NCI-H446 treated with DMSO at 0.1 percent for 48 hours (cell line): ENCODE measurements around the gene ECT2.
"Not testable (repeated sequence)": the region's sequence is repeated elsewhere in the genome, so short reads cannot be mapped to it uniquely, and the experiment has no call there.

ENCODE experiments used
- DNase-seq: peaks from one replicate; lab custom pipeline; 2025; lab: John Stamatoyannopoulos, UW

The ECT2 gene

DNA sequence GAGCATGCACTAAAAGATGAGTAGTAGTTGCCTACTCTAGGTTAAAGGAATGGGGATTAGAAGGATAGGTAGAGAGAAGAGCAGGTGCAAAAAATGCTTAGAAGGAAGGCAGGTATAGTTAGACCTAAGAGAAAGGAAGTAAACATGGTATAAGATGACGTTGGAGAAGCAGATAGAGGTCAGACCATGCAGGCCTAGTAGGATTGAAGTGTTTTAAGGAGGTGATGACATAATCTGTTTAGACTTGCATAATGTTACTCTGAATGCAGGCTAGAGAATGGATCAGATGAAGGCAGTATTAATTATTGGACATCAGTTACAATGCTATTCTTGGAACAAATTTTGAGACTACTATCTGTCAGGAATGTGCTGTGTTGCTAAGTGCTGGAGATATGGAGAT is 11.1 kb upstream of the ECT2 start:
- no peak for DNase-seq

DNA sequence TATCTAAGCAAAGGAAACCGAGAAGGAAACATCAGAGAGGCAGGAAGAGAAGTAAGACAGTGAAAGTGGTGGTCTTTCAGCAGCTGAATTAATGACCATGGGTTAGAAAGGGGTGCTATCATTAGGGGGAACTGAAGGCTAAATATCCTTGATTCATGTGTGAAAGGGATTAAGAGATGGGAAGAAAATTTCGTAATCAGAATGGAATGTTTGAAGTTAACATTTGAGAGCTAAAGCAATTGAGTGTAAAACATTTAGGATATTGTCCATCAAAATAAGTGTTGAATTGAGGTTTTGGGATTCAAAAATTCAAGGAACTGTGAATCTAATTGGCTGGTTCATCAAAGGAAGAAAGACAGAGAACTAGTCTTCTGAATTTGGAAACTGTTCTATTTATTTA is 4.1 kb upstream of the ECT2 start:
- DNase-seq = no peak

DNA sequence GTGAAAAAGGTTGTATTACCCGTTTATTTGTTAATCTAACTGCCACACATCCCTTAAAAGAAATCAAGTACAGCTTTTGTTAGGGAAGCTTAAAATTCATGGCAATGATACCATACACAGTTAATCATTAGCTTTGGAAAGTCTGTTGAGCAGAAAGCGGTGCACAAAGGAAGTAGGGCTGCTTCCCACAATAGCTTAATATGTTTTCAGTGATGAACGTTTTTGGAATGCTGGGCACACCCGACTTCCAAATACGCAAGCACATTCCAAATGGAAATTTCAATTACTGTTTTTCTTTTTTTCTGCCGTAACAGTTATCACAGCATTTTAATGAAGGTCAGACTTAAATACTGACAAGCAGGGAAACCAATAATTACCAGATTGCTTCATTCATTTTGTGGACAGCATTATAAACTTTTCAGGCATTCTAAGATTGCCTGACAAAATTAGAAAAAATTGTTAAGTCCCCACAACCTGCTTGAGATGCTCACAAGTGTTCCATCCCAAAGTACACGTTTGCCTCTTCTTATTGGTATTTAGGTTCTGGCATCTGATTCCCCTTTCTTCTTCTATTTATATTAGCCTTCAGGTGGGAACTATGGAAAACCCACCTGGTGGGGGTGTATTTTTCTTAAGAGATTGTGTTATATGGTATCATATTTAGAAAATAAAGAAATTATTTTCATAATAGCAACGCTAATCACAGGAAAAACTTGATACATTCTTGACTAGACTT is 1.1 kb upstream of the ECT2 start:
- DNase-seq = no peak

DNA sequence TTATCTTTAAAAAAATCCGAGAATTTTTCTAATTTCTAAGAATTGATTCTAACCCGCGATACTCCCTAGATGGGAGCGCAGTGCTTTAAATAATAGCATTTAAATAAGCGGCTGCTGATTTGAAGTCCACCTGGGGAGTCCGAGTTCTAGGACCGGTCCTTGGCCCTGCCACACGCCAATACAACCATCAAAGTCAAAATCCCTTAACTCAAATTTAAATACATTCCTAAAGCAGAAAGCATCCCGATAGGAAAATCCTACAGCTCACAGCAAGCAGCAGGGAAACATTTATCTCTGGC is 508 bp upstream of the ECT2 start:
- DNase-seq = no peak

DNA sequence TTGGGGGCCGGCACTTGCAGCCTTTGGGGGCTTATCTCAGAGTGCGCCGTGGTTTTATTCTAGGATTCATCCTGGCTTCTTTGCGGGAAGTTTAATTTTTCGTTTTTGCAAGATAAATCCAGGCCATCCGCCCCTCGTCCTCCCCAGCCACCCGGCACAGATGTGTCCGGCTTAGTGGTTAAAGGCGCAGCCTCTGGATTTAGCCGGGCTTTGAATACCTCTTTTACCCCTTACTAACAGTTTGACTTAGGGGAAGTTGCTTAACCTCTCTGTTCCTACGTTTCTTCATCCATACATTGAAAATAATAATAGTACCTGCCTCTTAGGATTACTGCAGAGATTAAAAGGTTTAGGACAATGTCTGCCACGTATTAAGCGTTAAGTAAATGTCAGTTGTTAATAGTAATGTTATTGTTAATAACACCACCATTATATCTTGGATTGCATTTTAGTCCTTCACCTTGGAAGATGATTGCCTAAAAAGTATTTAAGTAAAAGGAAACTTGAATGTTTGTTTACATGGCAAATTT is 714 bp downstream of the ECT2 start:
- no peak for DNase-seq

DNA sequence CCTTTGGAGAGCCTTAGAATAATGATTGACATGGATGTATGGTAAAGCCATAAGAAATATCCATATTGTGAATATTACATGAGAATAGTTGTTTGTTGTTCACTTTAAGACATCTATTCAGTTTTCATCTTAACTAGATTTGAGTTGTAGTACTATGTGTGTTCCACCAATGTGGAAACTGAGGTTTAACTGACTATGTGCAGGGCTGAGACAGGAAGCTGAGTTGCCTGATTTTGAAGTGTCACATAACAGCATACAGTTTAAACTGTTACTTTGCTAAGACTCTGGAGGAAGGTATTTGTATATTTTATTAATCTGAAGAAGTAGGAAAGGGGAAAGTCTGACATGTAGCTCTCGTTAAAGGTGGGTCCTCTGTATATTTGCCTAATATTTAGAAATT is 2.1 kb downstream of the ECT2 start:
- DNase-seq = no peak

DNA sequence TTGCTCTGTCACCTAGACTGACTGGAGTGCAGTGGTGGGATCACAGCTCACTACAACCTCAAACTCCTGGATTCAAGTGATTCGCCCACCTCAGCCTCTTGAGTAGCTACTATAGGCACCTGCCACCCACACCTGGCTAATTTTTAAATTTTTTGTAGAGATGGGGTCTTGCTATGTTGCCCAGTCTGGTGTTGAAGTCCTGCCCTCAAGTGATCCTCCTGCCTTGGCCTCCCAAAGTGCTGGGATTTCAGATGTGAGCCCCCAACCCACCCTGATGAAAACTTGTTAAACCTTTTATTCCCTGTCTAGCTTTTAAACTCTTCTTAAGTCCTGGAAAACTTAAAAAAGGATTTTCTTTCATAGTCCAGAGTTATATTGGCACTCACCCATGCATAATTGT is 2.6 kb downstream of the ECT2 start:
- DNase-seq = no peak

DNA sequence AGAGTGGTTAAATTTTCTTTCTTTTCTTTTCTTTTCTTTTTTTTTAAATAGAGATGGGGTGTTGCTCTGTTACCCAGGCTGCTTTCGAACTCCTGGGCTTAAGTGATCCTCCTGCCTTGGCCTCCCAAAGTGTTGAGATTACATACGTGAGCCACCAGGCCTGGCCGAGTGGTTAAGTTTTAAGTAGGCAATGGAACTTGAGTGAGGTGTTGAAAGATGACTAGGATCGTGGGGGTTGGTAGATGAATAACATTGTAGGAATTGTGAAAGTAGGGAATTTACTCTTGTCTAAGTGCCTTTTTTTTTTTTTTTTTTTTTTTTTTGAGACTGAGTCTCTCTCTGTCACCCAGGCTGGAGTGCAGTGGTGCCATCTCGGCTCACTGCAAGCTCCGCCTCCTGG is 9.9 kb downstream of the ECT2 start:
- not testable (repeated sequence) for DNase-seq

DNA sequence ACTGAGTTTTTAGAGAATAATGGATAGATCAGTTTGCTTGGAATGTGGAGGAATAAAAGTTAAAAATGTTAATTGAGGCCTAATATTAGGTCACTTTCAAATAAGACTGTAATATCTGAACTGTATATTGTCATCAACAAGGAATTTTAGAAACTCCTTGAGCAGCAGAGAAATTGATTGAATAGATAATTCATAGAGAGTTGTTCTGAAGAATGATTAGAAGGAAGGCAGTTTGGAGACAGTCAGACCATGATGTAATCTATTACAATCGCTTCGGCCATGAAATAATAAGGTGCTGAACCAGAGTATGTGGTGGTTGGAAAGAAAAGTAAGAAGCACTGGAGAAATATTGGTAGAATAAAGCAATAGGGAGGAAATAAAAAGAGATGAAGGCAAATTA is 15.7 kb downstream of the ECT2 start:
- no peak for DNase-seq

DNA sequence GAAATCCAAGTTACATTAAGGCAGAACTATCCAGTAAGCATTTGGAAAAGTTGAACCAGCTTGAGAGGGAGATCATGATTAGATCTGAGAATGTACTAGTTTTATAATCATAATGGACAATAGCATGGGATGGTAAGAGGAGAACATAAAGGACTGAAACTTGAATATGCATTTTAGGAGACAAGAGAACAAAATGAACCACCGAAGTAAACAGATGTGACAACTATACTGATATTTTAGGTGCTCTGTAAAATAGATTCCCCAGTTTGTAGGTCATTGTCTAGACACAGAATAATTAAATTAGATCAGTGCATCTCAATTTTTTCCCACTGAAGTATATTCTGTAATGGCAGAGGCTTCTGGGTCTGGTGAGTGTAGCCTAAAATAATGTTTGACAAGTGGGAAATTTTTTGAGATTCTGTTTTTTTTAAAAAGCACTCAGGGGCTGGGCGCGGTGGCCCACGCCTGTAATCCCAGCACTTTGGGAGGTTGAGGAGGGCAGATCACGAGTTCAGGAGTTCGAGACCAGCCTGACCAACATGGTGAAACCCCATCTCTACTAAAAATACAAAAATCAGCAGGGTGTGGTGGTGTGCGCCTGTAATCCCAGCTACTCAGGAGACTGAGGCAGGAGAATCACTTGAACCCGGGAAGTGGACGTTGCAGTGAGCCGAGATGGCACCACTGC is 16.3 kb downstream of the ECT2 start:
- DNase-seq = no peak

DNA sequence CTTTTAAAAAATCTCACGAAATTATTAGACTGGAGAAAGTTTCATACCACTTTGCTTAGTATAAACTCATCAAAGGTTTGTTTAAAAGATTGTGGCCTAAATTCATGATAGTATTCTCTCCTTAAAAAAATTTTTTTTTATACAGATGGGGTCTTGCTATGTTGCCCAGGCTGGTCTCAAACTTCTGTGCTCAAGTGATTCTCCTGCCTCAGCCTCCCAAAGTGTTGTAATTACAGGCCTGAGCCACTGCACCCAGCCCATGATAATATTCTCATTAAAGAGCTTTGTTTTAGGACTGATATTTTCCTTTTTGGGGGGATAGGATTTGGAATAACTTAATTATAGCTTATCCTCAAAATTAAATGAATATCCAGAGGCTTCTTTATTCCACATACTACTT is 19.9 kb downstream of the ECT2 start:
- no peak for DNase-seq

DNA sequence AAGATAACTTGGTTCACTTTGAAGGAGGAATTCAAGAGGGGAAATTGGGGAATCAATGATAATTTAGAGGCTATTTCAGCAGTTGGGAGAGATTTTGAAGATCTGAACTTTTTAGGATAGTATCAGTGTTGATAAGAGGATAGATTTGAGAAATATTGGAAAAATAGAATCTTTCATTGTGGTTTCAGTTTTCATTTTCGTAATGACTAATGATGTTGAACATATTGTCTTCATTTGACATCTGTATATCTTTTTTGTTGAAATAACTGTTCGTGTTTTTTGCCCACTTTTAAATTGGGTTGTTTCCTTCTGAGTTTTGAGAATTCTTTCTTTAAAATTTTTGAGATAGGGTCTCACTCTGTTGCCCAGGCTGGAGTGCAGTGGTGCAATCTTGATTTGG is 21.1 kb downstream of the ECT2 start:
- DNase-seq = no peak

DNA sequence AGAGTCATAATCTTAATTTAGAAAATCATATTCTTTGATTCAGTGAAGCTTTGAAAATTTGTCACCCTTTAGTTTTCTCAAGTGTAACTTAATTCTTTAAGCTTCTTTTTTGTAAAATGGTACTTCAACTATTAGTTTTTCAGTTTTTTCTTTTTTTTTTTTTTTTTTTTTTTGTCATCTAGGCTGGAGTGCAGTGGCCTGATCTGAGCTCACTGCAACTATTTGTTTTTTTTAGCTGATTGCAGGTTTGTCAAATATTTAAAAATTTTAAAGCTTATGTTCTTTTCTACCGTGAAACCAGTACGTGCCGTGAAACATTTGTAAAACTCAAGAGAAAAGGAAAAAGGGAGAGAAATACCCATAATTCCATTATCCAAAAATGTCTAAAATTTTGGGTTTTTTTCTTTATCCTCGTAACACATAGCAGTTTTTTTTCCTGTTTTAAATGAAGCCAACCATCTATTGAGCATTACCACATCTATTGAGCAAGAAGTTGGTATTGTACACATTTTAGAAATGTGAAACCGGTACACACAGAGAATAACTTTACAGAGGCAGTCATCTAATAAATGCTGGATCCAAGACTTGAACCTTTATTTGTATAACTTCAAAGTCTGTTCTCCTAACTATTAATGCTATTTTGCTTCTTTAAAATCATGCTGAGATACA is 25.7 kb downstream of the ECT2 start:
- DNase-seq = no peak

DNA sequence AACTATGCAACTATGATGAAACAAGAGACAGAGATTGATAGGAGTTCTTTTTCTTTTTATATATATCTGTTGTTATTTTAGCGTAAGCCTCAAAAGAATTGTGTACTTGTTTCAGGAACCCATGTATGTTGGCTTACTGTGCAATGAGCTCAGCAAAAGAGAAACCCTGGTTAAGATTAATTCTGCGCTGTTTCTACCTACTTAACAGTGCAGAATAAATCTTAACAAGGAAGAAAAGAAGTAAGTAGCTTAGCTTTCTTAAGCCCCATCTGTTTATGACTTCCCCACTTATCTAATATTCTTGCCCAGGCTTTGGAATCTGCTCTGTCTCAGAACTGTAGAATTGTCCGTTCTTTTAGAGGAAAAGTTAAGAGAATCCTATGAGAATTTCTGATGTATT is 27.4 kb downstream of the ECT2 start:
- no peak for DNase-seq

DNA sequence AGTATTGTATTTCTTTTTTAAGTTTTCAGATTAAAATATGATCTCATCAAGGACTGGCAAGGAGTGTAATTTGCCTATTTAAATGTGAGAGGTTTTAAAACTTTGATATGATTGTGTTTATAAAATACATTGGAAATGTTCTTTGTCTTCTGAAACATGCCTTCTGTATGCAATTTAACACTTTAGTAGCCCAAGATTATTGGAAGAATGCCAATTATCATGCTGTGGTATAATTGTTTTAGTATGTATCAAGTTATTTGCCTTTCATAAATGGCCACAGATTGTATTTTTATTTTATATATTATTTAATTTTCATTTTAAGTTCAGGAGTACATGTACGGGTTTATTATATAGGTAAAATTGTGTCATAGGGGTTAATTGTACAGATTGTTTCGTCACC is 31.7 kb downstream of the ECT2 start:
- DNase-seq = no peak

DNA sequence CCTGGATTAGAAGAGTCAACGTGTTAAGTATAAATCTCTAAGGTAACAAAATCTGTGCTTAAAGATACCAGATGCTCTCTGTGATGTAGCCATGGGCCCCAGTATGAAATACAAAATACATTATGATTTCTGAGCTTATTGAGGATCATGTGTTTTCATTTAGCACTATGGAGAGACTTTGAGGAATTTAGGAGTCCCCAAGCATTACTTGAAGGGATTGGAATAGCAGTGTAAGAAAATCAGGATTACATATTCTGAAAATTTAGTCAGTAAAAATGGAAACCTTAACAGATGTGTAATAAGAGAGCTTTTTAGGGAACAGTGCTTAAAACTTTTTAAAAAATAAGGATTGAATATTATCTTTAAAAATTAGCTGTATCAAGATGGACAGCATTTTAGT is 35.5 kb downstream of the ECT2 start:
- no peak for DNase-seq

DNA sequence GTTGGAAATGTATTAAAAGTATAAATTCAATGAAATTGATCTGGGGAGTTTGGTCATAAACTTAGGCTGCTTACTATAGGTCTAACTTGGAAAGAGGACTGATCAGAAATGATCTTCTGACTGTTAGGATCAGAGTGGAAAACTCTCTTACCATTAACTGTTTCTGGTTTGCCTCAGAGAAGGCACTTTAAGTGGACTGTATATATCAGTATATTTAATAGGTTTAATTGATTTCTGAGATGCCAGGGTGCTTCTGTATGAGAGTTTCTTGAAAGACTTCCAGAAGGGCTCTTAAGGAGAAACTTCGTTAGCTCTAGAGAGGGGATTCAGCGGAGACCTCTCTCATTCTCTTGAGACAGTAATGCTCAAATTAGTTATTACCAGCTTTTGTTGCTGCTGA is 36.5 kb downstream of the ECT2 start:
- no peak for DNase-seq

DNA sequence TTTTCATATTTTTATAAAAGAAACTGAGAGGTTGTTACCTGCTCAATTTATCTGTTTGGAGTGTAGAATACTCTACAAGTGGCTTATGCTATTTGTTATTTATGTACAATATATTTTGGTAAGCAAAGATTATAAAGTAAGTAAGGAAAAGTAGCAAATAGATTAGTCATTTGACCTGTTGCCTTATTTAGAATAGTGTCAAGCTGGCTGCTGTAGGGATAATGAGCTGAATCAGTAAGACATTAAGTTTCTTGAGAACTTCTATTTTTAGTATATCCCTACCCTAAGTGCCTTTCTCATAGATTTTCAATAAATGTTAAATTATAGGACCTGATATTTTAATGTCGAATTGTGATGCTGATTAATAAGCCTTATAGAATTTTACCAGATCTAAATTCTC is 37.2 kb downstream of the ECT2 start:
- DNase-seq = no peak

DNA sequence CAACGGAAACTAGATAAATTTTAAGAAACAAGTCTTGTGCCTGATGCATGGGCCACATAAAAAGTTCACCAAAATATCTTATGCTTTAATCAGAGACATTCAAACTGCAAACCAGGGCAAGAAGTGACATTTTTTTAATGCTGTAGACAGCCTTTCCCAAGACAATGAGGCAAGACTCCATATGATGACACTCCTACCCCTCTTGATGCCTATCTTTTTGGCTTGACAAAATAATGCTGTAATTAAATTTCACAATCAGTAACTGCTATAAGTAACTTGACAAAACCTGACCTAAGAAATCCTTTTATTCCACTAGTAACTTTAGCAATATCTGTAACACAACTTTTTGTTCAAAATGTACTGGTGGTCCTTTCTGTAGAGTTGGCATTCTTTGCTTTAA is 48.7 kb downstream of the ECT2 start:
- no peak for DNase-seq

DNA sequence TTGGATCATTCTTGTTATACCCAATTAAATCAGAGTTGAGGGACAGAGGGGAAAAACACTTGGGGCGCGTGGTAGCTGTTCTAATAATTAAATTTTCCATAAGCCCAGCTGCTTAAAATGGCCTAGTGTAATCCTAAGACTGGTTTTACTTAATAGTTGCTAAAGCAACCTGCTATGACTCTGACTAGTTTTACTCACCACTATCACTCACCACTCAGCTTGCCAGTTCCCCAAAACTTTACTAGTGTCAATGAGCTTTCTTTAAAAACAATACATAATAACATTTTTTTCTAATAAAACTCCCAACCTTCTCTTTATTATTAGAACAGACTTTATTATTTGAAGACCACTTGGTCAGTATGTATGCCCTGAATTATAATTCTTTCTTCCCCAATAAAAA is 49.6 kb downstream of the ECT2 start:
- no peak for DNase-seq

DNA sequence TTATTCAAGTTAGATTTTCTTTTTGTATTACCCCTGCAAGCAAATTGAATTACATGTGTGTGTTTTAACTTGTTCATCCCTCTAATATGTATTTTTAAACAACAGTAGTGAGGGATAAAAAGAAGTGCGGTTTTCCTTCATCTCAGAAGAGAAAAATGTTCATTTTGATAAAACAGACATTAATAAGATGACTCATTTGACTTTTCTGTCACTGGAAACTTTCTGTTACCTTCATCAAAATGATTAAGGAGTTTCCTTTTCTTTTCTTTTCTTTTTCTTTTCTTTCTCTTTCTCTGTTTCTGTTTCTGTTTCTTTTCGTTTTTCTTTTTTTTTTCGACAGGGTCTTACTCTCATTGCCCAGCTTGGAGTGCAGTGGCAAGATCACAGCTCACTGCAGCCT is 53.0 kb downstream of the ECT2 start:
- DNase-seq = no peak

DNA sequence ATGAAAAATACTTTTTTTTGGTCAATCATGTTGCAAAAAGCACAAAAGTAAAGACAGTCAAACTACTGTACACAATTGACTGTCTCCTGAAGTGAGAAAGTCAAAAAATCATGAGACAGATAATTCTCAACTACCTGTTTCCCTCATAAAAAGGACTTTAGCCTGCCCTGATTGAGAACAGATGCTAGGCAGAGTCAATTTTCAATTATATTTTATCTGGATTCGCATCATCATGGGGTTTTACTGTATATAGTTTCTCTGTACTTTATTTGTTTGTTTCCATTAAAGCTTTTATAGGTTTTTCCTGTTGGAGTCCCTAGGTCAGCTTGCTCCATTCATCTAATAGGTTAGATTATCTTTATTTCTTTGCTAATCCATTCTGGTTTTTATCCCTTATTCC is 53.8 kb downstream of the ECT2 start:
- DNase-seq = no peak

DNA sequence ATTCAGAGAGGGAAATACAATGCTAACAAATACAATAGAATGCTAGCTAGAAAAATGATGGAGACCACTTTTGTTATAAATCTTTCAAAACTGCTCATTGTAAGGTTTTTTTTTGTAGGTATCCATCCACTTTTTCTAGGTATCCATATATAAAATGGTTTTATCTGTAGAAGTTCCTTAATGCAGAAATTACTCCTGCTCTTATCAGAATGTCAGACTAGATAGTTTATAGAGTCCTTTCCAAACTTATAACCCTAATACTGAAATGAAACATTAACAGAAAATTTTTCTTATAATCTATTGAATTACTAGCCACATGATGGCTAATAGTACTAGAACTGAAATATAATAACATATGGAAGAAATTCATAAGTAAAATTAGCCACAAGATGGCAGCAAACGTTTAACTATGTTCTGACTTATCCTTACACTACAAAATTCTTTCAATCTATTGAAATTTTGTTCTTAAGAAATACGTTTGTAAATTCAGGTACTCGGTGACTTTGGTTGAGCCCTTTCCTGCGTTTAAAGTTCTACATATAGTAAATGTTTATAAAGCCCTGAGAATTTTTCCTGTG is 58.5 kb downstream of the ECT2 start:
- peak; percentile 48 for DNase-seq
